VCaP (cell line): ENCODE measurements around the gene CAMK1G.

ENCODE experiments used
- H3K27ac ChIP-seq: fragments of 450-650 bp; 2 replicates; pipeline ENCODE4 v1.5.1; 2017
- TF ChIP-seq, protein P1 (sequence below): fragments of 450-650 bp; conservative IDR thresholded peaks from 2 replicates; pipeline ENCODE4 v1.5.1; 2017; ENCODE audit warnings: mild to moderate bottlenecking, moderate library complexity

CAMK1G gene

DNA sequence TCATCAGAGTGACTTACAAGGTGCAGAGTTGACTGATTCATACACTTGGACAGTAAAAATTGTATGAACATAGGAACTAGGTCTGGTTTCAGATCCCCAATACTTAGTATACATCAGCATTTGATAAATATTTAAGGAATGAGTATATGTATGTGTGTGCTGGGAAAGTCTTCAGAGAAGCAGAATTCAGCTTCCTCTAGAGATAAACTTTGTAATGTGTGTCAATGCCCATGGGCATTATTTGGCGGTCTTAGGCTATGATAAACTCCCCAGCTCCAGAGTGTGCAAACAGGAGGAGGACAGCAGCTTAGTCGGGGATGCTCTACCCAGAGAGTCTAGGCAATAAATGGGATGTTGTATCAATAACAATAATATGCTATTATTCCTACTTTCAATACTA, 2.9 kb upstream of the CAMK1G start:
- H3K27ac ChIP-seq, result no peak overlapping the region
- TF ChIP-seq, protein P1, sequence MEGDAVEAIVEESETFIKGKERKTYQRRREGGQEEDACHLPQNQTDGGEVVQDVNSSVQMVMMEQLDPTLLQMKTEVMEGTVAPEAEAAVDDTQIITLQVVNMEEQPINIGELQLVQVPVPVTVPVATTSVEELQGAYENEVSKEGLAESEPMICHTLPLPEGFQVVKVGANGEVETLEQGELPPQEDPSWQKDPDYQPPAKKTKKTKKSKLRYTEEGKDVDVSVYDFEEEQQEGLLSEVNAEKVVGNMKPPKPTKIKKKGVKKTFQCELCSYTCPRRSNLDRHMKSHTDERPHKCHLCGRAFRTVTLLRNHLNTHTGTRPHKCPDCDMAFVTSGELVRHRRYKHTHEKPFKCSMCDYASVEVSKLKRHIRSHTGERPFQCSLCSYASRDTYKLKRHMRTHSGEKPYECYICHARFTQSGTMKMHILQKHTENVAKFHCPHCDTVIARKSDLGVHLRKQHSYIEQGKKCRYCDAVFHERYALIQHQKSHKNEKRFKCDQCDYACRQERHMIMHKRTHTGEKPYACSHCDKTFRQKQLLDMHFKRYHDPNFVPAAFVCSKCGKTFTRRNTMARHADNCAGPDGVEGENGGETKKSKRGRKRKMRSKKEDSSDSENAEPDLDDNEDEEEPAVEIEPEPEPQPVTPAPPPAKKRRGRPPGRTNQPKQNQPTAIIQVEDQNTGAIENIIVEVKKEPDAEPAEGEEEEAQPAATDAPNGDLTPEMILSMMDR, result no peak

DNA sequence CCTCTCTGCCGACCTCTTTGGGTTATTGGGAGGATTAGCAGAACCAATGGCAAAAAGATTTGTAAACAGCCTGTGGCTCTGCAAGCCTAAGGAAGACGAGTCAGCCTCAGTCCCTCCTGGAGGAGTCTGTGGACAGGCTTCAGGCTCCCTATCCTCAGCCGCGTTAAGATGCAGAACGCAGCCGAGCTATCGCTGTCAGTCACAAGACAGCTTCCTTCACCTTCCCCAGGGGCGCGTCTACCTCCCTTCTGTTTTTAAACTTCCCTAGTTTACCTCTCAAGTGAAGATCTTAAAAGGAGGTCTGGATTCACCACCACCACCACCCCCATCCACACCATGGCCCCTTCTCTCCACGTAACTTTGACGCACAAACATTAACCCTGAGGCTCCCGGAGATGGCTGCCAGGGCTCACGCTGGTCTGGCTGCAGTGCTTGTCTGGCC, 738 bp downstream of the CAMK1G start:
- no peak overlapping the region for H3K27ac ChIP-seq
- TF ChIP-seq, protein P1, result no peak

DNA sequence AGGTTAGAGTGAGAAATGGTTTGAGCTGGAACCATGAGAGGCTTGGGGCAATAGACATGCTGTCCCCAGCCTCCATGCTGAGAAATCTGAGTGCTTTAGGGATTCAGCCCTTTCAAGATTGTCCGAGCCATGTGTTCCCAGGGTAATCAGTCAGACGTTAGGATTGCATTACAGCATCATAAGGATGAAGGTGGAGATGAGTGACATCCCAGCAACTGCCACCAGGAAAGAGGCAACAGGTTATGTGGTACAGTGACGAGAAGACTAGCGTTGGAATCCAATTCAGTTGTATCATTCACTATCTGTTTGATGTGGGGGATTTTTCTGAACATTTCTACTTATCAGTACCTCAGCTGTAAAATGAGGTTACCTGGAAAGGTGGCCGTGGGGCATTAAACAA, 1.7 kb downstream of the CAMK1G start:
- TF ChIP-seq, protein P1, result no peak
- H3K27ac ChIP-seq, result no peak overlapping the region

DNA sequence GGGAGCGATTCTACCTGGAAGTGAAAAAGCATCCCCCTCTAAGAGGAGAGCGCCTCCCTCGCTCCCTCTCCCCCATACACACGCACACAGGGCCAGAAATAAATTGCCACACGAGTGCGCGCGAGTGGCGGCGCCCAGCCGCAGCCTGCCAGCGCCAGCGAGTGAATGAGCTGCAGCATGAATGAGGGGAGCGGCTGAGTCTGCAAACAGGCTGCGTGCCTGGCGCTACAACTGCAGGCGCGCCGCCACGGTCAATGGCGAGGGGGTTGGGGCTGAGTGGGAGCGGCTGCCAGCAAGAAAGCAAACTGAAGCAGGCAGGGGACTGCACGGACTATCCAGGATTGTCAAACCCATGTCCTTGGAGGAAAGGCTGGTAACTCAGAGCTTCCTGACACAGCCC, 2.2 kb downstream of the CAMK1G start:
- no peak overlapping the region for H3K27ac ChIP-seq

DNA sequence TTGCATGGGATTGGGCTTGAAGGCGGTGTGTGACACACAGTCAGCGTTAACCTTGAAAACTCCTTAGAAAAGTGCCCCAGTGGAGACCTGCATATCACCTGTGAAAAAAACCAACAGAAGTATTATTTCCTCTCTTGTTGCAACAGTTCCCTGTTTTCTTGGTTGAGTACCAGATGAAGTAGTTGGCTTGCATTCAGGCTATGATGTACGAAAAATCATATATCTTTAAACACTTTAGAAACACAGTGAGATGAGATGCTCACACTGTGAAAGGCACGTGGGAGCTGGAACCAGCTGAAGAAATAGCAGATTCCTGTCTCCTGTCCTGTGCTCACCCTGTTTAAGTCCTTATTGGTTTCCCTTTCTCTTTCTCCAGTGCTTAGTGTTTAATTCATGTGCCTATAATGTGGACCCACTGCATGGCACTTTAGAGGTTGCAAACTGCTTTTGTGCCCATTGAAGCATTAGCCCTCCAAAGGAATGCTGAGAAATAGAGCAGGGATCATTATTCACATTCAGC, 2.8 kb downstream of the CAMK1G start:
- TF ChIP-seq, protein P1, result no peak
- no peak overlapping the region for H3K27ac ChIP-seq

More for the DNA sequence above, 2.2 kb downstream of the CAMK1G start:
- TF ChIP-seq, protein P1, result peak; percentile 35; the same call in 1 of the 2 replicates

DNA sequence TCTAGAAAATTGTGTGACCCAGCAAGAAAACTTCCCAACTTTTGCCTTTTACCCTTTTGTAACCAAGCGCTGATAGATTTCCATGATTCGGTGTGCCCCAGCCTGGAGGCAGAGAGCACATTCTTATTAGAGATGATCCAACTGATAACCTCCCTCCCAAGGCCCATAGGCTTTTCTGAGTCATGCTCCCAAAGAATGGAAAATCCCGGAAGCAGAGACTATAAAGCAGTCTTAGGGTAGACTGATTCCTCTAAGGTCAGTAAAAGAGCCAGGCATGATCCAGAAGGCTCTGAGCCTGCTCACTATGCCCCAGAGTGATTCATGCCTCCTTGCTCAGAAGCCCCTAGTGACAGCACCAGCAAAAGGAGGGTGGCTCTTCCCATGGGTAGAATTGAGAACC, 4.3 kb downstream of the CAMK1G start:
- TF ChIP-seq, protein P1, result no peak
- H3K27ac ChIP-seq, result no peak overlapping the region

DNA sequence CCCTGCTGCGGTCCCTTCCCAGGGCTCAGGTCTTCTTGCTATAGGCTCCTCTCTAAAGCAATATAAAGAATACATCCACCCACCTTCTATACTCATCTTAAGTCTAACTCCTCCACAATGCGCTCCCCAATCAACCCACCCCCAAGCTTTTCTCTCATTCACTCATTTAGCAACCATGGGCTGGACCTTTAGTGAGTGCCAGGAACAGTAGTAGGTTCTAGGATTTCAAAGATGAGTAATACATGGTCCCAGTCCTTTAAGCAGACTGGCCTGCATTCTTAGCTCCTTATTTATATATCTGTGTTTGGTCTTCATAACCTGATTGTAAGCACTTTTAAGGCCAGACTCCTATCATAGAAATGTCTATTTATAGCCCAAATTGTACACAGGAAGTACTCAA, 5.9 kb downstream of the CAMK1G start:
- TF ChIP-seq, protein P1, result no peak
- no peak overlapping the region for H3K27ac ChIP-seq
